Prostate gland (tissue), 2 donors: ENCODE measurements around the gene HSF4. TPM values are rescaled to one million over a fixed set of nuclear protein-coding genes. Genes with fewer than 3 reads are reported as not detected.
A peak's percentile ranks its signal among the peaks of the same experiment; 100 is the strongest.

Experiments
- DNase-seq: peaks from one replicate; pipeline ENCODE4 v3.0.0-alpha.2; 2019; ENCODE audit warnings: low spot score
- H3K27ac ChIP-seq, 2 donors: fragments of 200-600 bp; sonication (generic); 2 replicates each; pipeline ENCODE4 v1.5.1; 2017 to 2019
- H3K27me3 ChIP-seq: fragments of 200-600 bp; sonication (generic); replicated peaks from 2 replicates; pipeline ENCODE4 v1.5.1; 2019; ENCODE audit not compliant: insufficient read depth
- H3K36me3 ChIP-seq, 2 donors: fragments of 200-600 bp; sonication (generic); 1 replicate in 1 of 2; 2 replicates in 1 of 2; pipeline versions ENCODE4 v1.5.1 to v1.8.1; 2017 to 2019
- H3K4me1 ChIP-seq: fragments of 200-600 bp; sonication (generic); replicated peaks from 2 replicates; pipeline ENCODE4 v1.5.1; 2019
- H3K4me3 ChIP-seq, 2 donors: fragments of 200-600 bp; sonication (generic); 2 replicates each; pipeline ENCODE4 v1.5.1; 2017 to 2019
- H3K9me3 ChIP-seq: fragments of 200-600 bp; sonication (generic); 2 replicates; pipeline ENCODE4 v1.5.1; 2017
- POLR2A ChIP-seq: fragments of 450-650 bp; IDR thresholded peaks from one replicate; pipeline ENCODE4 v1.6.1; 2016; ENCODE audit warnings: antibody characterized with exemption, mild to moderate bottlenecking
- POLR2AphosphoS5 ChIP-seq: sonication (generic); formaldehyde crosslinking; IDR thresholded peaks from one replicate; pipeline ENCODE4 v1.6.1; 2017; ENCODE audit warnings: antibody characterized with exemption
- WGBS: methylation state at CpG from one replicate; pipeline ENCODE4 v1.1.5; 2018; 5-methylcytosine and 5-hydroxymethylcytosine counted together
- intact Hi-C: fragments of 100-400 bp; cut with DNase I; formaldehyde crosslinking; loops from one replicate; pipeline ENCODE4 v1.14.2; 2022
- total RNA-seq, 2 donors: library from RNA; depleted of rRNA; stranded (reverse); fragments of >200 nt; gene quantifications; one replicate each; pipeline ENCODE4 v1.1.0, GENCODE V29; 2016
- TF ChIP-seq, protein P1 (sequence below), 4 experiments: fragments of 200-600 bp in 2 of 4; fragments of 450-650 bp in 2 of 4; sonication (generic) in 2 of 4; IDR thresholded peaks; 1 replicate in 3 of 4; 2 replicates in 1 of 4; pipeline ENCODE4 v1.5.1; 2016 to 2019; ENCODE audit warnings: antibody characterized with exemption in 4 of 4, mild to moderate bottlenecking in 2 of 4, moderate library complexity in 2 of 4

Gene HSF4
- total RNA-seq, 2 donors from 2014 or later = 109 to 137 TPM

DNA sequence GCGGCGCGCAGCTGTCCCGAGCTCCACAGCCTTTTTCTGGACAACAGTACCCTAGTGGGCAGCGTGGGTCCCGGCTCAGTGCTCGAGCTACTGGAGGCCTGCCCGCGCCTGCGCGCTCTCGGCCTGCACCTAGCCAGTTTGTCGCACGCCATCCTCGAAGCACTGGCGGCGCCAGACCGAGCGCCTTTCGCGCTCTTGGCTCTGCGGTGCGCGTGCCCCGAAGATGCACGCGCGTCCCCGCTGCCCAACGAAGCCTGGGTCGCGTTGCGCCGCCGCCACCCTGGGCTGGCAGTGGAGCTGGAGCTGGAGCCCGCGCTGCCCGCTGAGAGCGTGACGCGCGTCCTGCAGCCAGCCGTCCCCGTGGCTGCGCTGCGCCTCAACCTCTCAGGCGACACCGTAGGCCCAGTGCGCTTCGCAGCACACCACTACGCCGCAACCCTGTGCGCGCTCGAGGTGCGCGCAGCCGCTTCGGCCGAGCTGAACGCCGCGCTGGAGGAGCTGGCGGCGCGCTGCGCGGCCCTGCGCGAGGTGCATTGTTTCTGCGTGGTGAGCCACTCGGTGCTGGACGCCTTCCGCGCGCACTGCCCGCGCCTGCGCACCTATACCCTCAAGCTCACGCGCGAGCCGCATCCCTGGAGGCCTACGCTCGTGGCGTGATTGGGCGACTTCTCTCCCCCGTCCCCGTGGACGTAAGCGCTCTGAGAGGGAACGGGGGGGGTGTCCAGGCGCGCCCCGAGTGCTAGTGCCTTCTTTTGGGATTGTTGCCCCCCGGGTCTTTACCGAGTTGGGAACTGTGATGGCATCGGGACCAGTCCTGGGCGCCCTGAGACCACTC is 1.2 kb upstream of the HSF4 start:
- H3K27ac ChIP-seq = peak overlapping the region; percentile 91 to 94
- intact Hi-C loops = no loop called here
- H3K4me1 ChIP-seq = peaks cover 31% of the 10 kb centered on the region
- peak overlapping the region; percentile 27 to 30 for H3K4me3 ChIP-seq
- H3K27me3 ChIP-seq = no peaks in the 10 kb centered on the region
- no peaks in the 10 kb centered on the region for H3K9me3 ChIP-seq
- WGBS = 2% methylated on average over 83 of the region's 99 CpGs
- TF ChIP-seq POLR2AphosphoS5 (no peak), POLR2A (no peak)
- TF ChIP-seq, protein P1, sequence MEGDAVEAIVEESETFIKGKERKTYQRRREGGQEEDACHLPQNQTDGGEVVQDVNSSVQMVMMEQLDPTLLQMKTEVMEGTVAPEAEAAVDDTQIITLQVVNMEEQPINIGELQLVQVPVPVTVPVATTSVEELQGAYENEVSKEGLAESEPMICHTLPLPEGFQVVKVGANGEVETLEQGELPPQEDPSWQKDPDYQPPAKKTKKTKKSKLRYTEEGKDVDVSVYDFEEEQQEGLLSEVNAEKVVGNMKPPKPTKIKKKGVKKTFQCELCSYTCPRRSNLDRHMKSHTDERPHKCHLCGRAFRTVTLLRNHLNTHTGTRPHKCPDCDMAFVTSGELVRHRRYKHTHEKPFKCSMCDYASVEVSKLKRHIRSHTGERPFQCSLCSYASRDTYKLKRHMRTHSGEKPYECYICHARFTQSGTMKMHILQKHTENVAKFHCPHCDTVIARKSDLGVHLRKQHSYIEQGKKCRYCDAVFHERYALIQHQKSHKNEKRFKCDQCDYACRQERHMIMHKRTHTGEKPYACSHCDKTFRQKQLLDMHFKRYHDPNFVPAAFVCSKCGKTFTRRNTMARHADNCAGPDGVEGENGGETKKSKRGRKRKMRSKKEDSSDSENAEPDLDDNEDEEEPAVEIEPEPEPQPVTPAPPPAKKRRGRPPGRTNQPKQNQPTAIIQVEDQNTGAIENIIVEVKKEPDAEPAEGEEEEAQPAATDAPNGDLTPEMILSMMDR (IDR thresholded peaks at IDR 0.05) = no peak
- peak; percentile 56 for DNase-seq
- no peaks in the 10 kb centered on the region for H3K36me3 ChIP-seq

DNA sequence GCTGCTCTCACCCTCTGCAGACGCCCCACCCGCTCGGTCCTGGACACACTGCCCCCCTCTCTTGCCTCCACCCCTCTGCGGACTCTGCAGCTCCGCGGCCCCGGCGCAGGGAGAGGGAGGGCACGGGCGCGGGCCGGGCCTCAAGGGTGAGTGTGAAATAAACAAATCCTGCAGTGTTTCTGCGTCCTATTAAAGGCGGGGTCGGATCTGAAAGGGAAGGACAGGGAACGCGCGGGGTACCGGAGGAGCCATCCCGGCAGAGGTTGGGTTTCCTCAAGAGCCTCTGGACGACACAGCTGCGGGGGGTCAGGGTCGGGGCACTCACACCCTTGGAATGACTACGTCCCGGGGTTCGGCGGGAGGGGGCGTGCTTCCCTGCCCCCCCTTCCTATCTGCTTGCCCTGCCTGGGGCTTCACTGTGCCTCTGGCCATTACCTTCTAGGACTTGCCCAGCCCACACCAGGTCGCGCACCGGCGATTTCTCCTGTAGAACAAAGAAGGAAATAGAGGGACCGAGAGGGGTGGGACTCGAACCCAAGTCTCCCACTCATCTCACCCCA is 466 bp upstream of the HSF4 start:
- H3K27me3 ChIP-seq = no peaks in the 10 kb centered on the region
- 2% methylated on average over 32 of the region's 34 CpGs for WGBS
- no peaks in the 10 kb centered on the region for H3K36me3 ChIP-seq
- DNase-seq = no peak
- no peak for TF ChIP-seq POLR2AphosphoS5
- TF ChIP-seq, protein P1 (IDR thresholded peaks at IDR 0.05) = no peak
- TF ChIP-seq POLR2A = no peak
- H3K4me1 ChIP-seq = peaks cover 25% of the 10 kb centered on the region
- H3K27ac ChIP-seq = peak overlapping the region; percentile 91 to 94
- intact Hi-C loops = no loop called here
- peak overlapping the region; percentile 27 to 30 for H3K4me3 ChIP-seq
- H3K9me3 ChIP-seq = no peaks in the 10 kb centered on the region

DNA sequence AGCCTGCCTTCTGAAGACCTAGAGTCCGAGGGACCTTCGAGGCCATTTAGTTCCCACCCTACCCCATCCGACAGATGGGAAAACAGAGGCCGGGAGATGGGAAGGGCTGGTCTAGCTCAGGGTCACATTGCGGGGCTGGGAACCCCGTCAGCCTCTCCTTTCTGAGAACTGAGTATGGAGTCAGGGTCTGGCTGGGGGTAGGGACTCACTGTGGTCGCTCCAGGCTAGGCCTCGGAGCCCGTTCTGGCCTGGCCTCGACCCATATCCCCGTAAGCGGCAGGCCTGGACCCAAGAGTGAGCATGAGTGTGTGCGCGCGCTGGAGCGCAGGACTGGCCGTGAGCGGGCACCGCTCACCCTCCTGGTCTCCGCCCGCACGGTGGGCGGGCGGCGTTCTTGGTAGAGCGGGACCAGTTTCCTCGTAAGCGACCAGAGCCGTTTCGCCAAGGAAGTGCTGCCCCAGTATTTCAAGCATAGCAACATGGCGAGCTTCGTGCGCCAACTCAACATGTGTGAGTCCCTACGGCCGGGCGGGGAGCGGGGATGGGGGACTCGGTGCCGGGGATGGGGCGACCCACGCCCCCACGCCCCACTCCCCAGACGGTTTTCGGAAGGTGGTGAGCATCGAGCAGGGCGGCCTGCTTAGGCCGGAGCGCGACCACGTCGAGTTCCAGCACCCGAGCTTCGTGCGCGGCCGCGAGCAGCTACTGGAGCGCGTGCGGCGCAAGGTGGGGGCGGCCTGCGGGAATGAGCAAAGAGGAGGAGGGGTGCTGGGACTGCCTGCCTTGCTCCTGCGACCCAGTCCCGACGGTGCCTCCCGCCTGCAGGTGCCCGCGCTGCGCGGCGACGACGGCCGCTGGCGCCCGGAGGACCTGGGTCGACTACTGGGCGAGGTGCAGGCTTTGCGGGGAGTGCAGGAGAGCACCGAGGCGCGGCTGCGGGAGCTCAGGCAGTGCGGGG is 855 bp downstream of the HSF4 start:
- no peak for DNase-seq

DNA sequence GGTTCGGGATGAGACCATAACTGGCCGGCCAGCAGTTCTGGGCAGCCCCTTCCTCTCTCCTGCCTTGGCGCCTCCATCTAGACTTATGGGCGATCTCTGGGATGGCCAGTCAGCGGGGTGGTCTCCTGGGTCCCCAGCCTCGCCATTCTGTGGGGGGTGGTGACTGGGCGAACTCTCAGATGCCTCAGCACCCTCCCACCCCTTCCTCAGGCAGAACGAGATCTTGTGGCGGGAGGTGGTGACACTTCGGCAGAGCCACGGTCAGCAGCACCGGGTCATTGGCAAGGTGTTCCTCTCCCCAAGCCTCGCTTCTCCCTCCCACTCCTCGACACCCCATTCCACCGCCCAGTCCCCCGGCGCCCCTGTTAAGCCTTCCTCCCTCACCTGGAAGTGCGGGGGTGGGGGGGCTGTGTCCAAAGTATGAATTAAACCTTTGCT is 1.6 kb downstream of the HSF4 start:
- no peak overlapping the region for H3K27ac ChIP-seq
- H3K4me1 ChIP-seq = peaks cover 33% of the 10 kb centered on the region
- no peaks in the 10 kb centered on the region for H3K27me3 ChIP-seq
- H3K9me3 ChIP-seq = no peaks in the 10 kb centered on the region
- WGBS = 66% methylated on average over 18 of the region's 18 CpGs
- H3K36me3 ChIP-seq = no peaks in the 10 kb centered on the region
- no peak overlapping the region for H3K4me3 ChIP-seq
- no peak for DNase-seq
- intact Hi-C loops = no loop called here
- TF ChIP-seq POLR2AphosphoS5 (no peak), POLR2A (no peak)
- TF ChIP-seq, protein P1 (IDR thresholded peaks at IDR 0.05) = no peak

More for the DNA sequence above, 855 bp downstream of the HSF4 start:
- intact Hi-C loops = no loop called here
- peaks cover 33% of the 10 kb centered on the region for H3K4me1 ChIP-seq
- H3K27me3 ChIP-seq = no peaks in the 10 kb centered on the region
- H3K36me3 ChIP-seq = no peaks in the 10 kb centered on the region
- WGBS = 47% methylated on average over 56 of the region's 85 CpGs
- H3K4me3 ChIP-seq = no peak overlapping the region
- no peaks in the 10 kb centered on the region for H3K9me3 ChIP-seq
- peak overlapping the region in 1 of 2 donors; percentile 94 for H3K27ac ChIP-seq
- TF ChIP-seq POLR2A (no peak), POLR2AphosphoS5 (no peak)
- TF ChIP-seq, protein P1 (IDR thresholded peaks at IDR 0.05) = no peak
